GM20431 (cell line): ENCODE measurements around the gene TMEM170B.

Source experiments
- in situ Hi-C: fragments of 300-500 bp; cut with MseI, MboI; formaldehyde crosslinking; loops from one replicate; pipeline ENCODE4 v1.15.0; 2020; ENCODE audit warnings: low sequenced_read_pairs; ENCODE audit not compliant: unreplicated experiment

The TMEM170B gene, protein sequence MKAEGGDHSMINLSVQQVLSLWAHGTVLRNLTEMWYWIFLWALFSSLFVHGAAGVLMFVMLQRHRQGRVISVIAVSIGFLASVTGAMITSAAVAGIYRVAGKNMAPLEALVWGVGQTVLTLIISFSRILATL

DNA sequence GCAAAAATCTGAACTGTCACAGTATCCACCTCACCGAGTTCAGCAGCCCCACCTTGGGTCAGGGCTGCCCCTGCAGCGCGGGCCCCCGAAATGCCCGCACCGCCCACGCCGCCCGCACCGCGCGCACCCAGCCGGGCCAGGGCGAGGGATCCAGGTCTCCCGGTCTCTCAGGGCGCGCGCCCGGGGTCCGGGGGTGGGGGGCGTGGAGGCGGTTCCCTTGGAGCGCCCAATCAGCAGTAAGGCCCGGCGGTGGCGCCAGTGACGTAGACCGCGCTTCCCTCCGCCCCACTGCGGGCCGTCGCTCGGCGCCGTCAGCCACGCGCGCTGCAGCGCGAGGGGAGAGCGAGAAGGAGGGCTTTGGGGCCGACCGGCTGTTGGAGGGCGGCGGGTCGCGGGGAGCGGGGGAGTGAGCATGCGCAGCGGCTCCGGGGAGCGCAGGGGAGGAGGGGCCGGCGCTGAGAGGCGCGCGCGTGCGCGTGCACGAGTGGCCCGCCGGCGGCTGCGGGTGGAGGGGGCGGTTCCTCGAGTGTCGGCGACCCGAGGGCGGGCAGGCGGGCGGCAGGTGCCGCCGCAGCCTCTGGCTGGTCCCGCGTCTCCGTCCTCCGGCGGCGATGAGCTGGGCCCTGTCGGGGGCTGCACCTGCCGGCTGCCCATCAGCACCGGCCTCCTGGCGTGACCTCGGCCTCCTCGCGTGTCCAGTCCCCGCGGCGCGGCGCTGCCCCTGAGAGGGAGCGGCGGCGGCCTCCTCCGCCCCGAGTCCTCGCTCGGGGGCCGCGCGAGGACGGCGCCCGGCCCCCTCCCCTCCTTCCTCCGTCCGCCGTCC is at the start of gene TMEM170B:
Gene TMEM170B, plus strand, starts transcription at position 521 of the 823 bp plus-strand sequence. CDS start 529 bp downstream, outside the sequence.
- in situ Hi-C loops, result no loop called here

DNA sequence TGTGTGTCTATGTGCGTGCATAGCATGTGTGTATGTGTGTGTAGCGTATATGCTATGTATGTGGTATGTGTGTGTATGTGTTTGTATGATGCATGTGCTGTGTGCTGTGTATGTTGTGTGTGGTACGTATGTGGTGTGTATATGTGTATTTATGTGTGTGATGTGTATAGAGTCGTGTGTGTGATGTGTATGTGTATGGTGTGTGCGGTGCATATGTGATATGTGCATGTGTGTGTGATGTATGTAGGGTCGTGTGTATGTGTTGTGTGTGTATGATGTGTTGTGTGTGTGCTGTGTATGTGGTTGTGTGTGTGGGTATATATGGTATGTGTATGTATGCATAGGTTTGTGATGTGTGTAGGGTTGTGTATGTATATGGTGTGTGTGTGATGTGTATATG is 46.6 kb upstream of the TMEM170B start:
- in situ Hi-C loops, result loop anchor here (10.0 kb wide), 1 partner anchor 346 kb away; no protein-coding TSS in a partner anchor

DNA sequence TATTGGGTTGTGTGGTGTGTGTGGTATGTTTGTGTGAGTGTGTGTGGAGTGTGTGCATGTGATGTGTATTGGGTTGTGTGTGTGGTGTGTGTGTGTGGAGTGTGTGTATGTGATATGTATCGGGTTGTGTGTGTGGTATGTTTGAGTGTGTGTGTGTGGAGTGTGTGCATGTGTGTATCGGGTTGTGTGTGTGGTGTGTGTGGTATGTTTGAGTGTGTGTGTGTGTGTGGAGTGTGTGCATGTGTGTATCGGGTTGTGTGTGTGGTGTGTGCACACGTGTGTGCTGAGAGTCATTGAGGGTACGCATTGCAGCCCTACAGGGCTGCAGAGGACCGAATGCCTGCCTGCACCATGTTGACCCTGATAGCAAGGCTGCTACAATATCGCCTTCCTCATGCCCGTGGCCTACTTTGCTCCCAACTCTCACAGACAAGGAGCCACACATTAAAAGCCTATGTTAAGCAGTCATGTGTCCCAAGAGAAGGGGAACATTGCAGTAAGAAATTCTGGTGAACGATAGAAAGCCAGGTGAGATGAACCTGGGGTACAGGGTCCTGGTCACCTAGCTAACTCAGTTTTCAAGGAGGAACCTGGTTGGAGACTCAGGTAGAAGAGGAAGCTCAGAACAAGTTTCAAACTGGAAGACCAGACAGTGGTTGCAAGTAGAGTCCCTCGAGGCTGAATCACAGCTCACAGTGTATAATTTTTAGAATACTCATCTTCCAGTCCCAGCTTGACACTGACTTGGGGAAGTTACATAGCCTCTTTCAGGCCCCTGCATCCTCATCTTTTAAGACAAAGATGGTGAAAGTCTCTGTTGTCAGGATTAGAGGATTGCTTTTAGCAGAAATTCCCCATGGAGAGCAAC is 45.7 kb upstream of the TMEM170B start:
- in situ Hi-C loops, result loop anchor here (10.0 kb wide), 1 partner anchor 347 kb away; no protein-coding TSS in a partner anchor

DNA sequence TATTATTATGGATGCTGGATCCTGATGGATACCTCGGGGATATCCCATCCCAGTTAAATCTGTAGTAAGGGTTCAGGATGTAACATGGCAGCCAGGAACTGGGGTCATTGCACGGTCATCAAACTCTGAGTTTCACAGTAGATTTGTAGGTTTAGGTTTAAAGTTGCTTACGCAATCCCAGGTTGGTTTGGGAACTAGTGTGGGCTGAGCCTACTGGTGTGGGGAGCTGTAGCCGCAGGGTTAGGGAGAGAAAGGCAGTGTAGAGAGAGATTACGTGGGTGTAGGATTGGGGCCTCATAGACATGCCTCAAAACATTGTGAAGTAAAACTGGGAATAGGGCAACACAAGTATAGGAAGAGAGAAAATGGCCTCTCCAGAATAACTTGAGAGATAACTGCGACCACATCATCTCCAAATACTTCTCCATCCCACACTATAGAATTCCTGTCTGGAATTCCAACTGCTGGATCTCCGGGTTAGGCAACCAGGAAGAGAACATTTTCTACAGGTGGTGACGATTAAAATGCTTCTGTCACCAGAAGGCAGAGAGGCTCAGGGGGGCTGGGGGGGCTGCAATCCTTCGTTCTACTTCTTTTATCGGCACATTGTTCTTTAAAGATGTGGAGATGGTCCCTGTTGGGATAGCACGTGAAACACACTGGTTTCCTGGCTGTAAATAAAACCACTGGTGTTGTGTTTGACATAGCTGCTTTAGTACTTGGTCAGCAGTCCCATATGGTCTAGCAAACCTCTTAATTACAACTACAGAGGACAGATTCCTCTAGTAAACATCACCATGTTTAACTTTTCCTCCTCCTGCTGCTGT is 44.9 kb upstream of the TMEM170B start:
- in situ Hi-C loops, result loop anchor here (10.0 kb wide), 1 partner anchor 348 kb away; no protein-coding TSS in a partner anchor

DNA sequence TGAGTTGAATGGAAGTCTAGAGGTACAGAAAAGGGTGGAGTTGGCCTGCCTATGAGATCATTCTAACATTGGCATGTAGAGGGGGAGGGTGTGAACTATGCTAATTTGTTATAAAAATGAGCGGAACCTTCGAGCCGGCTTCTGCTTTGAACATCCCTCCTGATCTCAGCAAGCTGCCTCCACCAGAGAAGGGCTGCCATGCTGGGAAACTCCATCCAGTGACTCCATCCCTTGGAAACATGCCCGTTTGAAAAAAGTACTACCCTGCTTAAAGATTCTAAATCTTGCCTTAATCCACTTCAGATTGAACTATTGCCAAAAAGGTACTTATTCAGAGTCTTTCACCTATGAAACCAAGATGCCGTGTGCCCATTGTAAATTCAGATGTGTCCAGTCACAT is 43.6 kb upstream of the TMEM170B start:
- in situ Hi-C loops, result loop anchor here (10.0 kb wide), 1 partner anchor 349 kb away; no protein-coding TSS in a partner anchor

DNA sequence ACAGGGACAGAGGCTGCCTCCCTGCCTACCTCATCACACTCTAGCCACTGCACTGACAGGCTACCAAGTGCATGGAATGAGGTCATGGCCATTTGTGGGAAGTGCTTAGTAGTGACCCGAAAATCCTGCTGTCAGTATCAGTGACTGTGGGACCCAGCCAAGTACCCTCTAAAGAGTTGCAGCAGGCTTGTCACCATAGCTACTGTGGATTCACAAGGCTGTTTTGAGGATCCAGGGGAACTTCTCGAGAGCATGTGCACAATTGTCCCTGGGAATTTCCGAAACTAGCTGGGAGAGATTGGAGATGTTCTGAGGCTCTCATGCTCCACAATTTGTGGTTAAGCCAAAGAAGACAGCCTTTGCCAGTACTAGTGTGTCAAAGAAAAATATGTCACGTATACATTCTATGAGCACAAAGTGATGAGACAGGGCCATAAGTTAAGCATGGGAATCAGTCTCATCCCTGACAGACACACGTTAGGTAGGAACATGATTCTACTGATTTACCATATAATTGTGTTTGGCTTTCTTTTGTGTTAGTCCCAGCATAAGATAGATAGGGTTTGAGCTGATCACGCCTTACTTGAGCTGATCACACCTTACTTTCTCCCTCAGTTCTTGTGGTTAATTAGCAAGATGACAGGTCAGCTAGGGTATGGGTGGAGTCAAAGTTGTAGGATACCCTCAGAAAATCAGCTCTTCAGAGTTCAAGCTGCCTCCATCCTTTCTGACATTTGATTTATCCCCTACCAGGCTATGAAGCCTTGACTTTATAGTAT is 42.6 kb upstream of the TMEM170B start:
- in situ Hi-C loops, result loop anchor here (10.0 kb wide), 1 partner anchor 350 kb away; no protein-coding TSS in a partner anchor

DNA sequence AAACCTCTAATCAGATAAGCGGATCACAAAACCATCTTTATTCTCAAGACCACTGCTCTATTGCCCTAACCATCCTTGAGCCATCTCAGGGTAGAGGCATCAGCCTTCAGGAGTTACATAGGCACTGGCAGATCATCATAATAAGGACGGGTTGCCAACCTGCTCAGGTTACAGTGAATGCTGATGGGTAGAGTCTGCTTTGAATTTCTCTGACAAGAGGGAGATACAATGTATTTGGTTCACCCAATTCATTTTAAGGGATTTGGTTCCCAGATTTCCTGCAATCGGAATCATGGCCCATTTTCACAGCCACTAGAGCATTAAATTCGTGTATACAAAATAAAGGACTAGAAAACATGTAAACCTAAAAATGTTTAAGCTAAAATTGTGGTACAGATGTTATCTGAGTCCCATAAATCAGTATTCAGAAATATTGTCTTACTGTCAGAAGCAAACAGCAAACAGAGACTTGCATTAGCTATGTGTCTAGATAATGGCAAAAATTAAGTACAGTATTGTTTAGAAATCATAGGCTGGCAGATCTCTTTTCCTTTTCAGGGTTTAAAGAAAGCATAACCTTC is 41.9 kb upstream of the TMEM170B start:
- in situ Hi-C loops, result loop anchor here (10.0 kb wide), 1 partner anchor 351 kb away; no protein-coding TSS in a partner anchor

DNA sequence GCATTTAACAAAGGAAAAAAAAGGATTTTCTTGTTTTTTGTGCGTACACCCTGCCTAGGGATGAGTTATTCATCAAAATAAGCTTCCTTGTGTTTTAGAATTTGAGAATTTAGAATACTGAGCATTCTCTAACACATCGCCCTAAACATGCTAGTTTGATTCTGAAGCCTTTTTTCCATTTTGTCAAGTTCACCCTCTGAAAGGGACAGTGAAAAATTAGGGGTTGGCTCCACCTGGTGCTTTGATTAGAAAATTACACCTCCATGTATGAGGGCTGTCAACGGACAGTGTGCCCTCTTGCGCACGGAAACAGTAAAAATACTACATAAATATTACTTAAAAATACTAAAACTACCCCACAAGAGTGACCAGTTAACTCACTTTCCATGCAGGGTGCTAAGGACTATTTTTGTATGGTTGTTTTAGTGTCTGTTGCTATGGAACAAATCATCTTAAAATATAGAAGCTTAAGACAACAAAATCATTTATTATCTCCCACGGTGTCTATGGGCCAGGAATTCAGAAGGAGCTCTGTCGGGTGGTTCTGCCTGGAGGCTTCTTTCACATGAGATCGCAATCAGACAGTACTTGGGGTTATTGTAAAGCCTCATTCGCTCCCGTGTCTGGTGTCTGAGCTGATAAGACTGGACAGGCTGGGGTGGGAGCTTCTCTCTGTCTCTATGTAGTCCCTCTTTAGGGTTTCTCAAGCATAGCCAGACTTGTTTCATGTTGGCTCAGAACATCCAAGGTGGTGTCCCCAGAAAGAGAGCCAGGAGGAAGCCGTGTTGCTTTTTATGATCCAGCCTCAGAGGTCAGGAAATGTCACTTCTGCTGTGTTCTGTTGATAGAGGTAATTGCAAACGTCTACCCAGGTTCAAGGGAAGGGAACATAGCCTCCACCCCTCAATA is 41.1 kb upstream of the TMEM170B start:
- in situ Hi-C loops, result loop anchor here (10.0 kb wide), 1 partner anchor 352 kb away; no protein-coding TSS in a partner anchor

DNA sequence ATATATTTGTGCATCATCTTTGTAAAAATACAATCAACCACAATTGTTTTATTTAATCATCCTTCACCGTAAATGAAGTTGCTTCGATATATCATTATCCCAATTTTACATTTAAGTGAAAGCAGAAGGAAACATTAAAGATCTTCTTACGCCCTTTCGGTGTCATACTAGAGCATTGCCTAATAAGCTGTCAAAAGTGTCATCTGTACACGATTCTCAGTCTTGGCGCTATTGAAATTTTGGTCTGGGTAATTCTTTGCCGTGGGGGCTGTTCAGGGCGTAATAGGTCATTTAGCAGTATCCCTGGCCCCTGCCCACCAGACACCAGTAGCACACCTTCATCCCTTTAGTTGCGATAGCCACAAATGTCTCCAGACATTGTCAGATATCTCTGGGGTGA is 40.4 kb upstream of the TMEM170B start:
- in situ Hi-C loops, result loop anchor here (10.0 kb wide), 1 partner anchor 352 kb away; no protein-coding TSS in a partner anchor

DNA sequence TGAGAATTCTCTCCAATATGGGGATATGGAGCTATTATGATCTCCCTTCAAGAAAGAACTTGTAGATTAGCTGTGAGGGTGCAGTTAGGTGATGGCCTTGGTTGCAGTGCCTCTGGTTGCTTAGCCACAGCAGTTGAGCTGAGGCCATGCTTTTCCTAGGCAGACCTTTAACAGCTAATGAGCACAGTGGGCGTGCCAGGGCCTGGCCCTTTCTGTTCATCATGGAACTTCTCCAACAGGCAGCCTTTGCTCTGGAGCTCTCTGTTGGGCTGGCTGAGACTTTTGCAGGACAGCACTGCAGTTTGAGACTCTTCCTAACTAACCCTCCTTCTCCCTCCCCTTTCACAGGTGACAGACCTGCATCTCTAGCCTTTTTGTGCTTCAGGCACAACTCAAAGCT is 39.7 kb upstream of the TMEM170B start:
- in situ Hi-C loops, result loop anchor here (10.0 kb wide), 1 partner anchor 353 kb away; no protein-coding TSS in a partner anchor

DNA sequence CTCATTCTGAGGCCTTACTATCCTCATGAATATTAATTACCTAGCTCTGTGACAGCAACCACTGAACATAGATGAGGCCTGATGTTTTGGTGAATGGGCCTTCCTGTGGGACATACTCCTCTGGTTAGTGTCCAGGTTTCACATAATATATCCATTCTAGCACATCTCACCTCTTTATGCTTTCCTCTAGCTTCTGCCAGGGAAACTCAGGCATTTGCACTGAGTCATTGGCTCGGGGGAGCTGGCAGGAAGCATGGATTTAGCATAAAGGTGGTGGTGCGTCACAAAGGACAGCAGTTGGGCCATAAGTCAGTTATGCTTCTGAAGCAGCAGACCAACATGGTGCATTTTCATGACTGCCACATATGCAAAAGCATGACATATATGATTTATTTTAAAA is 37.5 kb upstream of the TMEM170B start:
- in situ Hi-C loops, result no loop called here

DNA sequence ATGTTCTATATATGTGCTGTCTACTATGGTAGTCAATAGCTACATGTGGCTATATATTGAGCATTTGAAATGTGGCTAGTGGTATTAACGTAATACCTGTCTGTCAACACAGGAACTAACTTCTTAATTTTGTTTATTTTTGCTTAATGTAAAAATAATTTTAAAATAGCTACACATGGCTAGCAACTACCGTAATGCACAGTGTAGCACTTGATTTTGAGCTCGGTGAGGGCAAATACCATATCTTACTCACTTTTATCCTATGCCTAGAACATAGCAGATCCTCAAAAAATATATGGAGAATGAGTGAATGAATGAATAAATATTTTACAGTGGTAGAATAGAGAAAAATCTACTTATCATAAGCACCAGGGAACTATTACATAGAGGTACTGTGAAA is 28.1 kb upstream of the TMEM170B start:
- in situ Hi-C loops, result no loop called here

DNA sequence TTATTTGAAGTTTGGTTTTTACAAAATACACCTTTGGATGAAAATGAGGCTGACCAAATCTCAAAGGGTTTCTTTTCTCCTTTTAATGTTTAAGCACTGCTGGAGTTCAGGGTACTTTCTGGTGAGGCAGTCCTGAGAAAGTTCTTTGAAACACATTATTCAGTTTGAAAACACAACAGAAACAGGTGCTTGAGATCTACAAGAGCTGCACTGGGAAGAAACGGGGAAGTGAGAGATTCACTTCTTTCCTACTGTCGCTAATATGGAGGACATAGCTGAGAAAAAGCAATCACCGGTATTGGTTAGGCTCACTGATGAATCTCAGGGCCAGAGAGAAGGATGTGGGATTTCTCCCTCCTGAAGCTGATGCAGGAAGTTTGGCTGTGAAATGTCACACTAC is 22.9 kb upstream of the TMEM170B start:
- in situ Hi-C loops, result no loop called here

DNA sequence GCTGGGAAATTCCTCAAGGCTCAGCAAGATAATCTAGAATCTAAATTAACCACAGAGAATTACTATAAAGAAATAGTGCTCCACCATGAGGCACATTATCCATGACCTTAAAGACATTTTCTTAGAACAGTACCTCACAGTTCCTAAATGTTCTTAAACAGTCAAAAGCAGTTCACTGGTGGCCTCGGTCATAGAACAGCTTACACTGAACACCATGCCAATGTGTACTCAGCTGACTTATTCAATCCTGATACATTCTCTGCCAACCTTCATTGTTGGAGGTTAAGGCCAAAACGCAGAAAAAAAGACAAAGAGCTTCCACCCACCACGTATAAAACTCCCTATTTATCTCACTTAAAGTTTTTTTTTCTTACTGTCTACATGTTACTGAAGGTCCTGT is 21.8 kb upstream of the TMEM170B start:
- in situ Hi-C loops, result no loop called here

DNA sequence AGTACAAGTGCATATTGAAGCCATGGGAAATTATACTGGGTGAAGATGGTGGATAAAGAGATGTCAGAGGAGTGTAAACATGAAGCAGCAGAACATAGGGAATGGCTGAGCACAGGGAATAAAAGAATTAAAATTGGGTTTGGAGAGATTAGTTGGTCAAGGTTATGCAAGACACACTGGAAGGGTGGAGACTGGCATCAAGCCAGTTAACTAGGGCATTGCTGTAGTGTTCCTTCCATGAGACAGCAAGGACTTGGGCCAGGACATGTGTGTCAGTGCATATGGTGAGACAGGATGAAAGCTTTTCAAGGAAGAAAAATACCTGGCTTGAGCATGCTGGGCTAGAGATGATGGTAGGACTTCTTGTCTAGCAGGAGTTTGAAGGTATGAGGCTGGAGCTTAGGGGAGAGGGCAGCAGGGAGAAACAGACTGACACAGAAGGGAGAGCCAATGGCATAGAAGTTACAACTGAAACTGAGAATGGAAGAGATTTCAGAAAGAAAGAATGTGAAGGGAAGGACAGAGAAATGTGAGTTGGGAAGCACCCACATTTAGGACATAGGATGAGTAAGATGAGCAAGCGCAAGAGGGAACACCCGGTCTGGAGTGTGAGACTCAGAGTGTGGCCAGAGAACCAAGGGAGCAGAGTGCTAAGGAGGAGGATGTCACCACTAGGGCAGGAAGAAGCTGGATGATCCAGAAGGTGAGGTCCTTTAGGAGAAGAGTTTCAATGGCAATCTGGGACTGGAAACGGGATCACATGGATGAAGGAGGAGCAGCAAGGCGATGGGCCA is 14.5 kb upstream of the TMEM170B start:
- in situ Hi-C loops, result no loop called here

DNA sequence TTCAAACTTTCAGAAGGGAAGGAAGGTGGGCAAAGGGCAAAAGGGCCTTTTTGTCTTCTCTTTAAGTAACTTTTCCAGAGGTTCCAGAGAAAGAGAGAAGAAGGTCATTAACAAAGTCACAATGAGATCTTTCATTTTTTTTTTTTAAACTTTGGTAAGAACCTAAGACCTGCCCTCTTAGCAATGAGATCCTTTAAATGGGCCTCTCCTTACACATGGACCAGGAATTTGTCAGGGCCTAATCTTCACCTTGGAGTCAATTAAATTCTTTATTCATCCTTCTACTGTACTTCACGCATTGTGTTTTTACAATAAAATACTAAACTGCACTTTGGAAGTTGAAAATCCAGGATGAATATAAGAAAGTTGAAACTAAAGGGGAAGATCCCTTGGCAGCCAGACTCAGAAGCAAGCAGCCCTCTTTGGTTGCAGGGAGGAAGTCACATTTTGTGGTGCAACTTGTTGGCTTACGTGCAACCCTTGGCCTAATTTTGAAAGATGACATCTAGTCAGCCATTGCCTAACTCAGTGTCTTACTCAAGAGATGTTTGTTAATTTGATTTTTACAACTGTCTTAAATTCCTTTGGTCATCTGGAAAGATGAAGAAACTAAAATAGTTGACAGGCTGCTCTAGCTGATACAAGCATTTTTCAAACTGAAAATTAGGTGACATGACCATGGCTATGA is 11.9 kb upstream of the TMEM170B start:
- in situ Hi-C loops, result no loop called here
